GM12873 (cell line): ENCODE measurements around the gene THSD4.

Experiments
- TF ChIP-seq, protein P1 (sequence below): IDR thresholded peaks from 2 replicates; pipeline ENCODE4 v1.5.1; 2012; ENCODE audit warnings: low read depth, mild to moderate bottlenecking, moderate library complexity, low read length, control low read depth; ENCODE audit not compliant: insufficient read depth; ENCODE audit errors: missing control alignments

THSD4 gene

DNA sequence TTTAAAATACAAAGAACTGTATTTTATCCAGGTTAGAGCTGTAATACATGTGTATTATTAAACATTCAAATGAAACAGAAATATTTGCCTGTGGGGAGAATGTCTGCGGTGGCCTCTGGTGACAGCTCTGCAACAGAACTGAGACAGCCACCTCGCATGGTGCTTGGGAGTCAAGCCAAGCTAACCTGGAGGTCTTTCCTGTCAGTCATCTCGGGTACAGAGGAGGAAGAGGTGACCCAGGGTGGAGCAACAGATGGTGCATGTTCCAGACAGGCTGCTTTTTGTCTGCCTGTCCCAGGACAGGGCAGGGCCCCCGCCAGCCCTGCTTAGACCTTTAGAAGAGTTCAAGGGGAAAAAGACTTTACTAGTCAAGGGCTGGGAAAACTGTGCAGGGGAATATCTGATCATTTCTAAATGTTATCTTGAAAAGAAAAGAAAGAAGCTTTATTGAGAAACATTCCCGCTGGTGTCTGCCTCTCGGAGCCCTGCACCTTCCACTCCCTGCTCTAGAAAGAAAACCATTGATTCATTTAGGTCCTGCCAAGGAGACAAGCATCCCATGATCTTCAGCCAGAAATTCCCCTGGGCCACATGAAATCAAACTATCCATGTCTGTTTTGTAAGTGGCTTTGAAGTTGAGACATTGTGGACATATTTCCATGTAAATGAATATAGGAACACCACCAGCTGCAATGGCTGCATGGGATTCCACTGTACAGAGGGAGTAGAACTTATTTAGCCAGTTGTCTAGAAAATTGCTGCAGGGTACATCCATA lies 689.6 kb downstream of the THSD4 start:
- TF ChIP-seq, protein P1, sequence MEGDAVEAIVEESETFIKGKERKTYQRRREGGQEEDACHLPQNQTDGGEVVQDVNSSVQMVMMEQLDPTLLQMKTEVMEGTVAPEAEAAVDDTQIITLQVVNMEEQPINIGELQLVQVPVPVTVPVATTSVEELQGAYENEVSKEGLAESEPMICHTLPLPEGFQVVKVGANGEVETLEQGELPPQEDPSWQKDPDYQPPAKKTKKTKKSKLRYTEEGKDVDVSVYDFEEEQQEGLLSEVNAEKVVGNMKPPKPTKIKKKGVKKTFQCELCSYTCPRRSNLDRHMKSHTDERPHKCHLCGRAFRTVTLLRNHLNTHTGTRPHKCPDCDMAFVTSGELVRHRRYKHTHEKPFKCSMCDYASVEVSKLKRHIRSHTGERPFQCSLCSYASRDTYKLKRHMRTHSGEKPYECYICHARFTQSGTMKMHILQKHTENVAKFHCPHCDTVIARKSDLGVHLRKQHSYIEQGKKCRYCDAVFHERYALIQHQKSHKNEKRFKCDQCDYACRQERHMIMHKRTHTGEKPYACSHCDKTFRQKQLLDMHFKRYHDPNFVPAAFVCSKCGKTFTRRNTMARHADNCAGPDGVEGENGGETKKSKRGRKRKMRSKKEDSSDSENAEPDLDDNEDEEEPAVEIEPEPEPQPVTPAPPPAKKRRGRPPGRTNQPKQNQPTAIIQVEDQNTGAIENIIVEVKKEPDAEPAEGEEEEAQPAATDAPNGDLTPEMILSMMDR = no peak

DNA sequence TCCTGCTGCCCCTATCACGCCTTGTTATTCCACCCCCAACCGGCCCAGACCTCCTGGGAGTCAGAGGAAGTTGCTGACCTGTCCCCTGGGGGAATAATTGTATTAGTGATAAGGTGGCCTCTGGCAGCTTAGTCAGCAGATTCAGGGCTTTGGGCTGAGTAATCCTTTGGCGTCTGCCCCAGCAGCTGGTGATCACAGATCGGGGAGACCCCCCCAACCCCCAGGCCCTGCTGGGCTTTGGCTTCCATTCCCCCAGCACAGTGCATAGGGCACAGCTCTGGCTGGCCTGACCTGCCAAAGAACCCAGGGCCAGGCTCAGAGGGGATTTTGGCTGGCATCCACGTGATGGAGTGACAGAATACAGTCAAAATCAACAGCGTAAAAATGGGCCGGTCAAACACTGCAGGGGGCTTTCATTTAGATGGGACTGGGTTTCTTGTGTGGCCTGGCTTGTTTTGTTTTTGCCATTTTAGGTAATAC lies 691.2 kb downstream of the THSD4 start:
- TF ChIP-seq, protein P1 = no peak

DNA sequence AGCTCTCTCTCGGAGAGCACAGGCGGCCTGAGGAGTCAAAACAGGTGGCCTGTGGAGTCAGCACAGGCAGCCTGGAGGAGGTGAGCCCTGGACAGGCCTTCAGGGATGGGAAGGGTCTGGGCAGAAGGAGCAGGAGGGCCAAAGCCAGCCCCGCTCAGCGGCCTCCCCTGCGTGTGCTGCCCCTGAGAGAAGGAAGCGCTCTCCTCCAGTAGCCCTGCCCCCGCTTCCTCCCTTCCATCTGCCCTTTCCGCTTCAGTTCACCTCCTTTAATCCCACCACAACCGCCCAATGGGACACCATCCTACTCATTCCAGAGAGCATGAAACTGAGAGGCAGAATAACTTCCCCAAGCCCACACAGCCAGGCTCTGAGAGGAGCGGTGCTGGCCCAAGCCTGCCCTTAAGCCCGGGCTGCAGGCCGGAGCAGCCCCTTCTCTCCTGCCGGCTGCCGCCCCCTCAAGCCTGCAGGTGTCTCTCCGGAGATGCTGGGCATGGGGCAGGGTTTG lies 691.9 kb downstream of the THSD4 start:
- TF ChIP-seq, protein P1 = no peak

DNA sequence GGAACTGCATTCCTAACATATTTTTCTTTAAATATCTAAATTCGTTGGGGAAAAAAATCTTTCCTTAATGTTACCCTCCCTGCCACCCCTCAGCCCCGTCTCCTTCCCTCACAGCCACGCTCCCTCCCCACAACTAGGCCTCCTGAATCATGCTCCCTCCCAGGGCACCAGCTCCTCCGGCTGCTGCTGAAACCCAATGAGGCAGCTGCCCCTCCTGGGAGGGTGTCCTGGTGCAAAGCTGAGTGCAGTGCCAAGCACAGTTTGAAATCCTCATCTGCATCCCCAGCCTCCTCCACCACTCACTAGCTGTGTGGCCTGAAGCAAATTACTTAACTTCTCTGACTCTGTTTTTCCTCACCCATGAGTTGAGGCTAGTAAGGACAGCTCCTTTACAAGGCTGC lies 692.4 kb downstream of the THSD4 start:
- TF ChIP-seq, protein P1 = no peak

DNA sequence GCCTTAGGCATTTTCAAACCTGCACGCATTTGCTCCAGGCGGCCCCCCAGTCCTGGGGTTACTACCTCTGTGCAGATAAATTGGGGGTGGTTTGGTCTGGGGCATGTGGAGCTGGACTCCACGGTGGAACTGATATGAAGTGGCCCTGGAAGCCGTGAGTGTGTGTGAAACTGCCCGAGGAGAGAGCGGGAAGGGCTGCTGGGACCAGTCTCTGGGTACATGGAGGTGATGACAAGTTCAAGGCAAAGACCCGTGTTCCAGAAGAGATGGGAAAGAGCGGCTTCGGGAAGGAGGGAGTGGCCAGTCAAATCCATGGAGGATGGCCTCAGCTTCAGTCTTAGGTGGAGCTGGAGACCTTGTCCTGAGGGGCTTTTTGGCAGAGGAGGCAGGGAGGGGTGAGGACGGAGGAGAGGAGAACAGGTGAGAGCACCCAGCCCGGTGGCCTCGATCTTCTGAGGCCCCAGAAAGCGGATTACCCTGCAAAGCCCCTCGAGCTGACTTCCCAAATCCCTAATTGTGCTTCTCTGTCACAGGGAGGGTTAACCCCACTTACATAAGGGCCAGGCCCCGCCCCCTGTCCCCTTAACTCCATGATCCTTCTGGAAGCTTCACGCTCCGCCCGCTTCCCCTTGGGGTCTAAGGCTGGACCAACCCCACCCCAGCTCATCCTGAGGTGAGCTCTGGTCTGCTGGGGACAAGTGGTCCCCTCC lies 693.2 kb downstream of the THSD4 start:
- TF ChIP-seq, protein P1 = no peak

DNA sequence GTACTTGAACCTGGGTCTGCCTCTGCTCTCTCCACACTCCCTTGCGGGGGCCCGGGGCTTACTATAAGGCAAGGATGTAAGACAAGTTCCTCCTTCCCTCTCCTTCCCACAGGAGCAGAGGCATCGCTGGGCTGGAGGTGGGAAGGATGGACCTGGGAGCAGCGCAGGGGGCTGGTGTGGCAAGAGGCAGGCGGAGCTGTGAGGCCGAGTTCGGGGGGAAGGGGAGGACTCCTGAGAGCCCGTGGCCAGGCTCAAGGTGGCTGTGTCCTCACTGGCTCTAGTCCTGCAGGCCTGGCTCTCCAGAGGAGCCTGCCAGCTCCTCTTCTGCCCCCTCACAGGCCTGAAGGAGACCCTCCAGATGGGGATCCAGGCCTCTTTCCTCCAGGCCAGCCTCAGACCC lies 694.1 kb downstream of the THSD4 start:
- TF ChIP-seq, protein P1 = no peak

DNA sequence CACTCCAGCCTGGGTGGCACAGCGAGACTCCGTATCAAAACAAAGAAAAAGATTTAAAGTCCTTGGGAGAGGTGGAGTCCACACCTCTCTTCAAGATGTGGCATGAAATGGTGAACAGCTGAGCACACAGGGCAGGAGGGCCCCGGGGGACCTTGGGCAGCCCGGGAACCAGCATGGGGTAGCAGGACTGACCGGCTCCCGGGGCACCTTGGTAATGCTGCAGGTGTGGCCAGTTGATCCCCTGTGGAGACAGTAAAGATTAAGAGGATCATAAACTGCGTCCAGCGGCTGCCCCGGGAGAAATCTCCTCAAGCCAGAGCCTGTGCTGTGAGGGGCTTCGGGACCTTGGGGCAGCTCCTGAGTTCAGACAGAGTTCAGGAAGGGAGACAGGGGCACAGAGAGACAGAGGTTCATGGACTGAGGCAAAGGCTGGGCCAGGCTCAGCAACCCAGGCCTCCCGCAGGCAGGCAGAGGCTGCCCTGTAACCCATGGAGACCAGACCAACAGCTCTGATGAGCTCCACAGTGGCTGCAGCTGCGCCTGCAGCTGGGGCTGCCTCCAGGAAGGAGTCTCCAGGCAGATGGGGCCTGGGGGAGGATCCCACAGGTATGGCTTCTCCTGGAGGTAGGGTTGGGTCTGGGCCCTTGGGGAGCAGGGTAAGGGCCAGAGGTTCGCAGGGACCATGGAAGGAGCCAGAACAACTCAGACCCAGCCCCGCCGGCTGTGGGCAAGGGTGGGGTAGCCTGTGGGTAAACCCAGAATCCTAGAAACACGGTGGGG lies 695.2 kb downstream of the THSD4 start, which contains the start of gene NR2E3:
Gene NR2E3, plus strand, starts transcription at position 299 of the 780 bp plus-strand sequence. Its CDS starts 190 bp downstream, at position 489.
- TF ChIP-seq, protein P1 = no peak
